LNCaP clone FGC (cell line): ENCODE results near the gene NUP214.
A peak's percentile ranks its signal among the peaks of the same experiment; 100 is the strongest.

Experiments
- DNase-seq: peaks from one replicate; pipeline ENCODE4 v3.0.0-alpha.2; 2011; ENCODE audit warnings: low read depth
- H3K4me3 ChIP-seq: 2 replicates; pipeline ENCODE4 v1.5.1; 2011; ENCODE audit warnings: mild to moderate bottlenecking, low read depth, low read length, control low read depth
- CTCF ChIP-seq: IDR thresholded peaks from 2 replicates; pipeline ENCODE4 v1.5.1; 2012; ENCODE audit warnings: mild to moderate bottlenecking; ENCODE audit not compliant: control insufficient read depth, insufficient read depth; ENCODE audit errors: extremely low read depth

The NUP214 gene

GRCh38 chr9:131218370-131218769 lies 93.0 kb downstream of the NUP214 start:
- TF ChIP-seq CTCF, result no peak
- H3K4me3 ChIP-seq, result no peak overlapping the region
- no peak for DNase-seq

- TF ChIP-seq CTCF, result no peak
- DNase-seq, result no peak
- no peak overlapping the region for H3K4me3 ChIP-seq
Observed at GRCh38 chr9:131220485-131220884, 95.1 kb downstream of the NUP214 start.

- H3K4me3 ChIP-seq, result no peak overlapping the region
- no peak for TF ChIP-seq CTCF
- no peak for DNase-seq
Observed at GRCh38 chr9:131222460-131222859, 97.1 kb downstream of the NUP214 start.

GRCh38 chr9:131226226-131226625 lies 100.8 kb downstream of the NUP214 start:
- no peak for DNase-seq
- no peak overlapping the region for H3K4me3 ChIP-seq
- no peak for TF ChIP-seq CTCF

GRCh38 chr9:131227112-131227958 lies 101.9 kb downstream of the NUP214 start:
- DNase-seq, result peak; percentile 63
- TF ChIP-seq CTCF, result peak; percentile 34; the same call in 1 of the 2 replicates
- H3K4me3 ChIP-seq, result 0 out of 2 replicates have a peak overlapping the region, but pooled peaks have one; percentile 1

- DNase-seq, result no peak
- H3K4me3 ChIP-seq, result no peak overlapping the region
- no peak for TF ChIP-seq CTCF
Observed at GRCh38 chr9:131227959-131228460, 102.6 kb downstream of the NUP214 start.
